EL (cell line): ENCODE data around the gene CDH23.
A peak's percentile ranks its signal among the peaks of the same experiment; 100 is the strongest.

Experiments used
- DNase-seq: peaks from one replicate; pipeline ENCODE4 v3.0.0-alpha.2; 2016

Gene CDH23

GRCh38 chr10:71370031-71370430 is 26.7 kb upstream of the CDH23 start:
- DNase-seq = no peak

DNA sequence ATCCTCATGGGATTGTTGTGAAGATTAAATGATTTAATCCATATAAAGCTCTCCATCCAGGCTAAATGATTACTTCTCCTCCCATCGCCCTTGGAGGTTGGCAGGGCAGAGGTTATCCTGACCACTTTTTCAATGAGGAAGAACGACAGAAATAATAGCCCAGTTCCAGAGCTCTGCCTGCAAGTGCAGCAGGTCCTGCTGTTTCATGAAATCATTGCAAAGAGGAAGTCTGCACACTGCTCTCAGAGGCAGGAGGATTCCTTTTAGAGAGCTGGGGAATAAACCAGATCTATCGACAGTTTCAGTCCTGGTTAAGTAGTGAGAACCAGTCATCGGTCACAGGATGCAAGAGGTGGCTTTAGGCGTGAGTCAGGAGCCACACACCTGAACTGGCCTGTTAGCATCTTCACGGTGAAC is 25.0 kb upstream of the CDH23 start:
- no peak for DNase-seq

- no peak for DNase-seq
Measured at GRCh38 chr10:71372882-71373495, 23.7 kb upstream of the CDH23 start.

- DNase-seq = no peak
Measured at GRCh38 chr10:71374481-71375233, 22.1 kb upstream of the CDH23 start.

GRCh38 chr10:71375952-71376351 is 20.8 kb upstream of the CDH23 start:
- DNase-seq = no peak

GRCh38 chr10:71378336-71379117 is 18.2 kb upstream of the CDH23 start:
- DNase-seq = no peak

DNA sequence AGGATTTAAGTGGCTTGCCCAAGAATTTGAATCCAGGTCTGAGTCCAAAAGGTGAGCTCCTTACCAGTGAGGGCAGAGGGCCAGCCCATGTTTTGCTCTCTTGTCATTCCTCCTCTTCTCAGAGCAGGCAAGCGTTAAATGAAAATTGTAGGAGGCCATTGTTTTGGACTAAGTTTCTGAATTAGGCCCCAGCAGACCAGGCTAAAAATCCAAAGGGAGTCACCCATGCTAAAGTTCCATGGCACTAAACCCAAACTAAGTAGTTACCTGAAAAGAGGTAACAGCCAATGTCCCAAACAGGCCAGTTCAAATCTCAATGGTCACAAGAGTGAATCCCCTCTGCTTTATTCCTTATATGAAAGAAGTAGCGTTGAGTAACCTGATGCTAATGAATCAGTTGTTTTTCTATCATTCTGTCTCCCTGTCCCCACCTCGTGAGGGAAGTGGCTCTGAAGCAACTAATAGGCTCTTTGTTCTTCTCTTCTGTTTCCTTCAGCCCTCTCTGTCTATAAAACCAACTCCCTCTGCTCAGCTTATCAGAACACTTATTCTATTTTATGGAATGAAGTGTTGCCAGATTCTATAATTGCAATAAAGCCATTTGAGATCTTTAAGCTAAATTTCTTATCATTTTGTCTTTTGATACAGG is 17.5 kb upstream of the CDH23 start:
- no peak for DNase-seq

GRCh38 chr10:71380841-71381240 is 15.9 kb upstream of the CDH23 start:
- DNase-seq = no peak

- no peak for DNase-seq
Measured at GRCh38 chr10:71381611-71382010, 15.1 kb upstream of the CDH23 start.

- DNase-seq = no peak
Measured at GRCh38 chr10:71382028-71382427, 14.7 kb upstream of the CDH23 start.

DNA sequence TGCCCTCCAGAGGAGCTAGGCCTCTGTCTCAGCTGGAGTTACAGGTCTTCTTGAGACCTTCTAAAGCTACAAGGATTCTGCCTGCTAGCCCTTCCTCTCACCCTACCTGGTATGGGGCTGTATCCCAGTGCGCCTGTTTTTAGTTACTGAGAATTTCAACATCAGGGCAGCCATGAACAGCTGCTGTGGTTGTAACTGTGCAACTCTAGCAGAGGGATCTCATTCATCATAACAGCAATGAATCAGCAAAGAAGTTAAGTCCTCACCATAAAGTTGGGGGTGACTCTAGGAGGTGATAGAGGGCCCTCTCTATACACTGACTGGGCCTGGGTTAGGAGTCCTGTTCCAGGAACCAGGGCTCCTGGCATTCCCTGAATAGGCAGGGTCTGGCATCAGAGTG is 14.0 kb upstream of the CDH23 start:
- no peak for DNase-seq

GRCh38 chr10:71383972-71384687 is 12.6 kb upstream of the CDH23 start:
- peak; percentile 40 for DNase-seq

GRCh38 chr10:71388171-71388570 is 8.5 kb upstream of the CDH23 start:
- no peak for DNase-seq

DNA sequence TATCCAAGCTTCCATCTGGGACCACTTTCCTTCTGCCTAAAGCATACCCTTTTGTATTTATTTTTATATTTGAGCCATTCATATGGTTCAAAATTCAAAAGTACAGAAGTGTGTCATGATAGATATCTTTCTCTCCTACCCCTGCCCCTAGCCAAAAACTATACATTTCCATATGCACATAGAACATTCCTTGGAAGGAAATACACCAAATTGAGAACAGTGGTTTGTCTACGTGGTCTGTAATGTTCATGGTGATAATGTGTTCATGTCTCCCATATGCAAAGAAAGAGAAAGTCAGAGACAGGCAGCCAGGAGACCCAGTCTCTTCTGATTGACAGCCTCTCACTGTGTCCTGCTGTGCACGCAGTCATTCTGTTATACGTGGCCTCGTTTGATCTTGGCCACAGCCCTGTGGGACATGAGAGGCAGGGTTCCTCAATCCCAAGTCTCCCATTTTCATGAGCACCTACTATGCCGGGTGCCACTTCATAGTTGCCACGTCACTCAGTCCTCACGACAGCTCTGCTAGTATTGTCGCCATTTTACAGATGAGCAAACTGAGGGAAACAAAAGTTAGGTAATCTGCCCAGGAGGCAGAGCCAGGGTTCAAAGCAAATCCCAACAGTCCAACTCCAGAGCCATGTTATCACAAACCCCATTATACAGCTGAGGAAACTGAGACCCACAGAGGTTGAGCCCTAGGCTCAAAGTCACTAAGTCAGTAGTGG is 8.0 kb upstream of the CDH23 start:
- no peak for DNase-seq

- no peak for DNase-seq
Measured at GRCh38 chr10:71389768-71390460, 6.8 kb upstream of the CDH23 start.

DNA sequence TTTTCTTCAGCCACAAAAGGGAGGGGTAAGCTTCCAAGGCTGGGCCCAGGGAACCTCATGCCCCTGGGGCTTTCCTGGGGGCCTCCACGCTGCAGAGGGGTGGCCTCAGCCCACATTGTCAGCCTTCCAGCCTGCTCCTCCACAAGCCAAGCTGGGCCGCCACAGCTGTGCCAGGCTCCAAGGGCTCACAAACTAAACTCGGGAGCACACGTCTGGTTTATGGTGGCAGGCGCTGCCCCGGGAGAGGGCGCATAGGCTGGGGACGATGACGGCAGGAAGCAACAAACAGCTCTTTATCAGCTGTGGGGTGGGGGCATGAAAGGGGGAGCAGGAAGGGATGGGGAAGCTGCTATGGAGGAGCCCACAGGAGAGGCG is 6.3 kb upstream of the CDH23 start:
- DNase-seq = no peak

DNA sequence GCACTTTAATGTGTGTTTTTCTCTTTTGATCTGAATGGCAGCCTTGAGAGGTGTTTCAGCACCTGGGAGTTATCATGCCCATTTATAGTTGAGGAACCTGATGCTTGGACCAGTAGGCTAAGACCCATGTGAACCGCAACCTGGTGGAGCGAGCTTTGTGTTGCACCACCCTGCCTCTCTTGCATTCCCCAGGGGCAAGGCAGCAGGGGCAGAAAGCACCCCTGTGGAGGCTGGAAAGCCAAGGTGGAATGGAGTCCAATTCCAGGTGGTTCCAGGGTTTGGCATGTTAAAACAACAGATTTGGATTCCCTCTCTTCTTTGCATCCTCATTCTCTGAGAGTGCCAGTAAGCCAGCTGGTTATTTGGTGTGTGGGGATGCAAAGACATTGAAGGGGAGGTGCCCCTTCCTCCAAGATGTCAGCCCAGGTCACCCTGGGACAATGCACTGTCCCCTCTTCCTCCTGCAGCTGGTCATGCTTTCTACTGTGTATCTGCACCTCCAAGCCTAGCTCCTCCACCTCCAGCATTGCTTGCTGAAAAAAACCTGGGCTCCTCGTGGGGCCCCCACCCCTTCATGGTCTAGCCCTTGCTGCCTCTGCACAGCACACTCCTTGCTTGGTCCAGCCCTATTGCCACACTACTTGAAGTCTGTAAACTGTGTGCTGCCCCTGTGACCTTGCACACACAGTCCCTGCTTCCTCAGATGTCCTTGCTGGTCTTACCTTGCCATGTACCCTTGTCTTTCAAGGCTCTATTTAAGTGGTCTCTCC is 5.6 kb upstream of the CDH23 start:
- no peak for DNase-seq

DNA sequence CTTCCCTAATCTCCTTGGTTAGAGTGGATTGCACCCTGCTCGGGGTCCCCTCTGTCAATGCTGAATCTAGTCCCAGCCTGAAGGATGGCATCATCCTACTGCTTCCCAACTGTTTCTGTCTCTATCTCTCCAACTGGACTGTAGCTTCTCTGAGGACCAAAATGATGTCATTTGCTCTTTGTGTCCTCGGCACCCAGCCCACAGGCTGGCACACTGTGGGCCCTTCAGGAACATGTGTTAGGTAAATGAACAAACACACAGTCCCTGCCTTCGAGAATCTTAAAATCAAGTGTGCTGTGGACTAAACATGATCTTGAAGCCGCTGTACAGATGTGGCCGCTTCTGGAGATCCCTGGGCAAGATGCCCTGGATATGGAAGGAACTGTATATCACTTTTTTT is 5.0 kb upstream of the CDH23 start:
- no peak for DNase-seq

DNA sequence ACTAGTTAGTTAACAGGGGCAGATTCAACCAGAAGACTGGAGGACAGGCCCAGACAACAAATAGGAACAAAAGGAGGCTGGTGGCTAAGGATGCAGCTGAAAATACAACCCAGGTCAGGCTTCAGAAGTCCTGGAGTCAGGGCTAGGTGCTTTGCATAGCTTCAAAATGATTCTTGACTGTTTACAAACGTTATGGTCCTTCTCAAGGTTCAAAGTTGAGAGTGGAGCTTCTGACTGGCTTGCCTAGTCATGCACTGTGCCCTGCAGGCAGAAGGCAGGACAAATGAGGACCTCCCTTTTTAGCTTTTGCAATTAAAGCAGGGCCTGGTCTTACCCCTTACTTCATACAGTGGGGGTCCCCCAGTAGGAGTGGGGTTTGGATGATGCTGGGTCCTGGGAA is 4.4 kb upstream of the CDH23 start:
- no peak for DNase-seq
